HepG2 (cell line): ENCODE results near the gene PA2G4. TPM values are rescaled to one million over a fixed set of nuclear protein-coding genes. Genes with fewer than 3 reads are reported as not detected.
A peak's percentile ranks its signal among the peaks of the same experiment; 100 is the strongest.

Source experiments
- GABPB1 ChIP-seq: IDR thresholded peaks from 2 replicates; pipeline ENCODE4 v1.6.1; 2016; ENCODE audit warnings: mild to moderate bottlenecking, missing genetic modification reagents, moderate library complexity, missing compliant biosample characterization
- KIAA2018 ChIP-seq: sonication (generic); formaldehyde crosslinking; IDR thresholded peaks from 2 replicates; pipeline ENCODE4 v1.5.0; 2020; ENCODE audit warnings: mild to moderate bottlenecking, missing genetic modification reagents, borderline replicate concordance
- RFX3 ChIP-seq: IDR thresholded peaks from 2 replicates; pipeline ENCODE4 v1.6.1; 2016; ENCODE audit warnings: missing biosample characterization, missing genetic modification reagents
- SCMH1 ChIP-seq: sonication (generic); formaldehyde crosslinking; IDR thresholded peaks from 2 replicates; pipeline ENCODE4 v1.9.0; 2021; ENCODE audit warnings: missing genetic modification reagents, mild to moderate bottlenecking, borderline replicate concordance
- TBP ChIP-seq: sonication (generic); formaldehyde crosslinking; IDR thresholded peaks from 2 replicates; pipeline ENCODE4 v1.5.0; 2020; ENCODE audit warnings: missing genetic modification reagents
- ZNF234 ChIP-seq: sonication (generic); formaldehyde crosslinking; conservative IDR thresholded peaks from 2 replicates; pipeline ENCODE4 v1.5.1; 2020; ENCODE audit warnings: mild to moderate bottlenecking, missing genetic modification reagents
- ZNF260 ChIP-seq: sonication (generic); formaldehyde crosslinking; IDR thresholded peaks from 2 replicates; pipeline ENCODE4 v1.4.0; 2020; ENCODE audit warnings: missing genetic modification reagents, low read depth, mild to moderate bottlenecking, borderline replicate concordance
- ZNF567 ChIP-seq: sonication (generic); formaldehyde crosslinking; IDR thresholded peaks from 2 replicates; pipeline ENCODE4 v1.8.1; 2023; ENCODE audit warnings: mild to moderate bottlenecking, missing genetic modification reagents, borderline replicate concordance
- ZNF7 ChIP-seq: IDR thresholded peaks from 2 replicates; pipeline ENCODE4 v1.6.1; 2016; ENCODE audit warnings: missing biosample characterization, missing genetic modification reagents
- ZNF850 ChIP-seq: sonication (generic); formaldehyde crosslinking; conservative IDR thresholded peaks from 2 replicates; pipeline ENCODE4 v1.9.0; 2021; ENCODE audit warnings: mild to moderate bottlenecking, missing genetic modification reagents
- ZNF878 ChIP-seq: sonication (generic); formaldehyde crosslinking; IDR thresholded peaks from 2 replicates; pipeline ENCODE4 v1.8.1; 2023; ENCODE audit warnings: mild to moderate bottlenecking, missing genetic modification reagents, moderate library complexity
- polyA plus RNA-seq, 8 experiments: library from polyadenylated mRNA; depleted of rRNA in 3 of 8; stranded (reverse) in 7 of 8; unstranded in 1 of 8; fragments of >200 nt; fragmentation: Illumina TruSeq in 4 of 8; extraction: Trizol in 4 of 8; gene quantifications; 2 replicates each; pipeline versions ENCODE4 v1.2.1 to v1.2.3, GENCODE V29; 2011 to 2016; ENCODE audit warnings: low read depth in 4 of 8, missing spikeins in 1 of 8, mixed read lengths in 1 of 8; ENCODE audit not compliant: insufficient read depth in 1 of 8
- total RNA-seq, 5 experiments: library from RNA; depleted of rRNA; stranded (reverse); fragments of >200 nt; fragmentation: Illumina TruSeq; extraction: Trizol; gene quantifications; 2 replicates each; pipeline ENCODE4 v1.2.3, GENCODE V29; 2016; ENCODE audit warnings: low read depth in 1 of 5
- TF ChIP-seq, protein P1 (sequence below): sonication (generic); formaldehyde crosslinking; IDR thresholded peaks from 2 replicates; pipeline ENCODE4 v1.4.0; 2020; ENCODE audit warnings: mild to moderate bottlenecking, missing genetic modification reagents
- TF ChIP-seq, protein P2 (sequence below): sonication (generic); formaldehyde crosslinking; conservative IDR thresholded peaks from 2 replicates; pipeline ENCODE4 v1.8.0; 2022; ENCODE audit warnings: missing genetic modification reagents

PA2G4 gene
- total and polyA plus RNA-seq, 2 of the 13 experiments (the other 11 are each of a cell fraction or from before 2014, with no cell fraction given) = 147 to 240 TPM

- TF ChIP-seq, protein P1, sequence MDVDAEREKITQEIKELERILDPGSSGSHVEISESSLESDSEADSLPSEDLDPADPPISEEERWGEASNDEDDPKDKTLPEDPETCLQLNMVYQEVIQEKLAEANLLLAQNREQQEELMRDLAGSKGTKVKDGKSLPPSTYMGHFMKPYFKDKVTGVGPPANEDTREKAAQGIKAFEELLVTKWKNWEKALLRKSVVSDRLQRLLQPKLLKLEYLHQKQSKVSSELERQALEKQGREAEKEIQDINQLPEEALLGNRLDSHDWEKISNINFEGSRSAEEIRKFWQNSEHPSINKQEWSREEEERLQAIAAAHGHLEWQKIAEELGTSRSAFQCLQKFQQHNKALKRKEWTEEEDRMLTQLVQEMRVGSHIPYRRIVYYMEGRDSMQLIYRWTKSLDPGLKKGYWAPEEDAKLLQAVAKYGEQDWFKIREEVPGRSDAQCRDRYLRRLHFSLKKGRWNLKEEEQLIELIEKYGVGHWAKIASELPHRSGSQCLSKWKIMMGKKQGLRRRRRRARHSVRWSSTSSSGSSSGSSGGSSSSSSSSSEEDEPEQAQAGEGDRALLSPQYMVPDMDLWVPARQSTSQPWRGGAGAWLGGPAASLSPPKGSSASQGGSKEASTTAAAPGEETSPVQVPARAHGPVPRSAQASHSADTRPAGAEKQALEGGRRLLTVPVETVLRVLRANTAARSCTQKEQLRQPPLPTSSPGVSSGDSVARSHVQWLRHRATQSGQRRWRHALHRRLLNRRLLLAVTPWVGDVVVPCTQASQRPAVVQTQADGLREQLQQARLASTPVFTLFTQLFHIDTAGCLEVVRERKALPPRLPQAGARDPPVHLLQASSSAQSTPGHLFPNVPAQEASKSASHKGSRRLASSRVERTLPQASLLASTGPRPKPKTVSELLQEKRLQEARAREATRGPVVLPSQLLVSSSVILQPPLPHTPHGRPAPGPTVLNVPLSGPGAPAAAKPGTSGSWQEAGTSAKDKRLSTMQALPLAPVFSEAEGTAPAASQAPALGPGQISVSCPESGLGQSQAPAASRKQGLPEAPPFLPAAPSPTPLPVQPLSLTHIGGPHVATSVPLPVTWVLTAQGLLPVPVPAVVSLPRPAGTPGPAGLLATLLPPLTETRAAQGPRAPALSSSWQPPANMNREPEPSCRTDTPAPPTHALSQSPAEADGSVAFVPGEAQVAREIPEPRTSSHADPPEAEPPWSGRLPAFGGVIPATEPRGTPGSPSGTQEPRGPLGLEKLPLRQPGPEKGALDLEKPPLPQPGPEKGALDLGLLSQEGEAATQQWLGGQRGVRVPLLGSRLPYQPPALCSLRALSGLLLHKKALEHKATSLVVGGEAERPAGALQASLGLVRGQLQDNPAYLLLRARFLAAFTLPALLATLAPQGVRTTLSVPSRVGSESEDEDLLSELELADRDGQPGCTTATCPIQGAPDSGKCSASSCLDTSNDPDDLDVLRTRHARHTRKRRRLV (CRISPR knock-in tag) = no peak
- TF ChIP-seq ZNF7 (no peak), ZNF234 (CRISPR knock-in tag) (no peak), SCMH1 (CRISPR knock-in tag) (no peak), ZNF260 (CRISPR knock-in tag) (no peak), RFX3 (CRISPR knock-in tag) (peak; percentile 96), TBP (CRISPR knock-in tag) (no peak), ZNF850 (CRISPR knock-in tag) (no peak), GABPB1 (peak; percentile 99), KIAA2018 (no peak), ZNF878 (CRISPR knock-in tag) (peak; percentile 82), ZNF567 (no peak)
- TF ChIP-seq, protein P2, sequence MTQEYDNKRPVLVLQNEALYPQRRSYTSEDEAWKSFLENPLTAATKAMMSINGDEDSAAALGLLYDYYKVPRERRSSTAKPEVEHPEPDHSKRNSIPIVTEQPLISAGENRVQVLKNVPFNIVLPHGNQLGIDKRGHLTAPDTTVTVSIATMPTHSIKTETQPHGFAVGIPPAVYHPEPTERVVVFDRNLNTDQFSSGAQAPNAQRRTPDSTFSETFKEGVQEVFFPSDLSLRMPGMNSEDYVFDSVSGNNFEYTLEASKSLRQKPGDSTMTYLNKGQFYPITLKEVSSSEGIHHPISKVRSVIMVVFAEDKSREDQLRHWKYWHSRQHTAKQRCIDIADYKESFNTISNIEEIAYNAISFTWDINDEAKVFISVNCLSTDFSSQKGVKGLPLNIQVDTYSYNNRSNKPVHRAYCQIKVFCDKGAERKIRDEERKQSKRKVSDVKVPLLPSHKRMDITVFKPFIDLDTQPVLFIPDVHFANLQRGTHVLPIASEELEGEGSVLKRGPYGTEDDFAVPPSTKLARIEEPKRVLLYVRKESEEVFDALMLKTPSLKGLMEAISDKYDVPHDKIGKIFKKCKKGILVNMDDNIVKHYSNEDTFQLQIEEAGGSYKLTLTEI (CRISPR knock-in tag) = no peak
These were observed 13.7 kb downstream of the PA2G4 start, which contains the start of gene ZC3H10 (continued) for GRCh38 chr12:56117778-56118687.
